HPDE6-E6E7 (cell line): Measurements from ENCODE around the gene KCTD17.

Experiments used
- DNase-seq: peaks from one replicate; pipeline ENCODE4 v3.0.0; 2011; ENCODE audit warnings: missing footprints; ENCODE audit errors: extremely low spot score

Gene KCTD17

GRCh38 chr22:37103656-37104452 is 52.3 kb downstream of the KCTD17 start:
- no peak for DNase-seq

GRCh38 chr22:37105154-37105553 is 53.6 kb downstream of the KCTD17 start:
- DNase-seq, result no peak

- no peak for DNase-seq
Observed at GRCh38 chr22:37105990-37106389, 54.4 kb downstream of the KCTD17 start.

- no peak for DNase-seq
Observed at GRCh38 chr22:37107816-37108621, 56.5 kb downstream of the KCTD17 start.

- no peak for DNase-seq
Observed at GRCh38 chr22:37109242-37109917, 57.8 kb downstream of the KCTD17 start, which contains the start of gene TMPRSS6. Gene TMPRSS6, minus strand, starts transcription at chr22:37109713. Its CDS starts 6,296 bp downstream, at chr22:37103417.

GRCh38 chr22:37111156-37111717 is 59.7 kb downstream of the KCTD17 start:
- DNase-seq, result no peak

- DNase-seq, result no peak
Observed at GRCh38 chr22:37112084-37112728, 60.7 kb downstream of the KCTD17 start.
